HFFc6 (cell line): ENCODE measurements around the gene RRAS. TPM values are rescaled to one million over a fixed set of nuclear protein-coding genes. Genes with fewer than 3 reads are reported as not detected.
A peak's percentile ranks its signal among the peaks of the same experiment; 100 is the strongest.

Source experiments
- DNase-seq: peaks from one replicate; pipeline ENCODE4 v3.0.0-alpha.2; 2018
- H3K27ac Mint-ChIP-seq: 2 replicates; pipeline ENCODE4 v1.8.0; 2020; ENCODE audit warnings: mild to moderate bottlenecking, mixed read lengths
- H3K27me3 Mint-ChIP-seq: 2 replicates; pipeline ENCODE4 v1.8.0; 2021; ENCODE audit warnings: mild to moderate bottlenecking, moderate library complexity, mixed read lengths; ENCODE audit not compliant: insufficient read depth
- H3K36me3 Mint-ChIP-seq: 2 replicates; pipeline ENCODE4 v1.8.0; 2021; ENCODE audit warnings: low read depth, mixed read lengths
- H3K4me1 Mint-ChIP-seq: 2 replicates; pipeline ENCODE4 v1.8.0; 2020; ENCODE audit warnings: low read depth, mixed read lengths
- H3K4me3 Mint-ChIP-seq: 2 replicates; pipeline ENCODE4 v1.8.0; 2020; ENCODE audit warnings: mild to moderate bottlenecking, moderate library complexity, mixed read lengths
- H3K9me3 Mint-ChIP-seq: 2 replicates; pipeline ENCODE4 v1.8.0; 2020; ENCODE audit warnings: mild to moderate bottlenecking, mixed read lengths
- total RNA-seq, 6 experiments: library from RNA; stranded (reverse); fragmentation: NEBNext Ultra II Directional; extraction: Animal tissue kit (Norgen Biotek cat#: 25700); gene quantifications; 2 replicates in 1 of 6; 3 replicates in 5 of 6; pipeline ENCODE4 v1.2.3, GENCODE V29; 2021
- TF ChIP-seq, protein P1 (sequence below): fragments of 200-600 bp; sonication (generic); IDR thresholded peaks from 2 replicates; pipeline ENCODE4 v1.5.0; 2021; ENCODE audit warnings: antibody characterized with exemption, mild to moderate bottlenecking

RRAS gene
- total RNA-seq, 6 experiments from 2014 or later = 130 to 162 (median 133) TPM

- TF ChIP-seq, protein P1, sequence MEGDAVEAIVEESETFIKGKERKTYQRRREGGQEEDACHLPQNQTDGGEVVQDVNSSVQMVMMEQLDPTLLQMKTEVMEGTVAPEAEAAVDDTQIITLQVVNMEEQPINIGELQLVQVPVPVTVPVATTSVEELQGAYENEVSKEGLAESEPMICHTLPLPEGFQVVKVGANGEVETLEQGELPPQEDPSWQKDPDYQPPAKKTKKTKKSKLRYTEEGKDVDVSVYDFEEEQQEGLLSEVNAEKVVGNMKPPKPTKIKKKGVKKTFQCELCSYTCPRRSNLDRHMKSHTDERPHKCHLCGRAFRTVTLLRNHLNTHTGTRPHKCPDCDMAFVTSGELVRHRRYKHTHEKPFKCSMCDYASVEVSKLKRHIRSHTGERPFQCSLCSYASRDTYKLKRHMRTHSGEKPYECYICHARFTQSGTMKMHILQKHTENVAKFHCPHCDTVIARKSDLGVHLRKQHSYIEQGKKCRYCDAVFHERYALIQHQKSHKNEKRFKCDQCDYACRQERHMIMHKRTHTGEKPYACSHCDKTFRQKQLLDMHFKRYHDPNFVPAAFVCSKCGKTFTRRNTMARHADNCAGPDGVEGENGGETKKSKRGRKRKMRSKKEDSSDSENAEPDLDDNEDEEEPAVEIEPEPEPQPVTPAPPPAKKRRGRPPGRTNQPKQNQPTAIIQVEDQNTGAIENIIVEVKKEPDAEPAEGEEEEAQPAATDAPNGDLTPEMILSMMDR = peak; percentile 72
- H3K4me3 Mint-ChIP-seq = peak overlapping the region; percentile 78
- peak overlapping the region; percentile 96 for H3K27ac Mint-ChIP-seq
- H3K27me3 Mint-ChIP-seq = peaks cover 4% of the 10 kb centered on the region
- DNase-seq = peak; percentile 89
- H3K9me3 Mint-ChIP-seq = no peaks in the 10 kb centered on the region
- H3K4me1 Mint-ChIP-seq = peaks cover 29% of the 10 kb centered on the region
- peaks cover 13% of the 10 kb centered on the region; the same call in 1 of the 2 replicates for H3K36me3 Mint-ChIP-seq
Measured at GRCh38 chr19:49614096-49614833, 25.7 kb downstream of the RRAS start.

GRCh38 chr19:49613374-49613773 lies 26.6 kb downstream of the RRAS start:
- TF ChIP-seq, protein P1 = no peak
- H3K9me3 Mint-ChIP-seq = no peaks in the 10 kb centered on the region
- H3K27me3 Mint-ChIP-seq = peaks cover 2% of the 10 kb centered on the region
- peaks cover 29% of the 10 kb centered on the region for H3K4me1 Mint-ChIP-seq
- DNase-seq = peak; percentile 23
- peak overlapping the region; percentile 96 for H3K27ac Mint-ChIP-seq
- peaks cover 8% of the 10 kb centered on the region; the same call in 1 of the 2 replicates for H3K36me3 Mint-ChIP-seq
- H3K4me3 Mint-ChIP-seq = peak overlapping the region; percentile 78

DNA sequence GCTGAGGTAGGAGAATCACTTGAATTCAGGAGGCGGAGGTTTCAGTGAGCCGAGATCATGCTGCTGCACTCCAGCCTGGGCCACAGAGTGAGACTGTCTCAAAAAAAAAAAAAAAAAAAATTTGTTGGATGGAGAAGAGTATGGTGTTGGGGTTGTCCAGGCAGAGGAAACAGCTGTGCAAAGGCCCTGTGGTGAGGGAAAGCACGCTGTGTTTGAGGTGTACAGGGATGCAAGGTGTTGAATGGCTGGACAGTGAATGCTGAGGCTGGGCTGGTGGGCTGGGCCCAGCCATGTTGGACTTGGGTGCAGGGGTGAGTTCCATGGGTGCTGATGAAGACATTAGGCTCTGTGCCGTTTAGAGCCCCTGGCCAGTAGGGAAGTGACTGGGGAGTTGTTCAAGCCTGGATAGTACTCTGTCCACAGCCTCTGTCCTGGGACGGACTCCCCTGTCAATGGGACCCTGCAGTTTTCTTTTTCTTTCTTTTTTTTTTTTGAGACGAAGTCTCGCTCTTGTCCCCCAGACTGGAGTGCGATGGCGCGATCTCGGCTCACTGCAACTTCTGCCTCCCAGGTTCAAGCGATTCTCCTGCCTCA lies 30.3 kb downstream of the RRAS start:
- H3K9me3 Mint-ChIP-seq = no peaks in the 10 kb centered on the region

GRCh38 chr19:49605605-49606004 lies 34.3 kb downstream of the RRAS start:
- H3K36me3 Mint-ChIP-seq = no peaks in the 10 kb centered on the region; the same call in 1 of the 2 replicates

More for the DNA sequence above, 30.3 kb downstream of the RRAS start:
- no peak overlapping the region for H3K4me3 Mint-ChIP-seq
- DNase-seq = no peak
- no peak overlapping the region for H3K27ac Mint-ChIP-seq
- peaks cover 2% of the 10 kb centered on the region for H3K27me3 Mint-ChIP-seq
- H3K36me3 Mint-ChIP-seq = no peaks in the 10 kb centered on the region; the same call in 1 of the 2 replicates
- TF ChIP-seq, protein P1 = no peak
- peaks cover 22% of the 10 kb centered on the region for H3K4me1 Mint-ChIP-seq

DNA sequence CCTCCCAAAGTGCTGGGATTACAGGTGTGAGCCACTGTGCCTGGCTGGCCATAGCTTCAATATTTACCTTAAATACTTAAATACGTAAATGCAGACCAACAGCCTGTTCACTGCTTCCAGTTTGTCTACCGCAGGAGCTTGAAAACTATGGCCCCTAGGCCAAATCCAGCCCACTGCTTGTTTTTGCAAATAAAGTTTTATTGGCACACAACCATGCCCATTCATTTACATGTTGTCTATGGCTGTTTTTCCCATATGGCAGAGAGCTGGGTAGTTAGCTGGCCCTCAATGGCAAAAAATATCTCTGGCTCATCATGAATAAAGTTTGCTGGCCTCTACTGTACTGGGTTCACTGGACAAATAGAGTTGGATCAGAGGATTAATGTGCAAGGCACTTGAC lies 37.1 kb downstream of the RRAS start:
- Mint-ChIP-seq H3K36me3 (peaks cover 4% of the 10 kb centered on the region; the same call in 1 of the 2 replicates), H3K27ac (no peak overlapping the region), H3K4me3 (no peak overlapping the region), H3K4me1 (no peaks in the 10 kb centered on the region), H3K9me3 (no peaks in the 10 kb centered on the region), H3K27me3 (no peaks in the 10 kb centered on the region; the same call in none of the 2 replicates)
- DNase-seq = no peak
- TF ChIP-seq, protein P1 = no peak

More at GRCh38 chr19:49605605-49606004, 34.3 kb downstream of the RRAS start:
- Mint-ChIP-seq H3K27ac (no peak overlapping the region), H3K4me3 (no peak overlapping the region), H3K27me3 (peaks cover 2% of the 10 kb centered on the region), H3K4me1 (no peaks in the 10 kb centered on the region), H3K9me3 (no peaks in the 10 kb centered on the region)
- TF ChIP-seq, protein P1 = no peak
- no peak for DNase-seq
